AG04449 (cell line): ENCODE data around the gene CLK4.

Experiments
- CTCF ChIA-PET: fragments of 350-600 bp; formaldehyde crosslinking; extraction: SDS; loops from one replicate; lab custom pipeline; 2021; ENCODE audit warnings: antibody characterized with exemption; lab: Yijun Ruan, JAX
- POLR2A ChIA-PET: fragments of 400-600, 350-600 bp; formaldehyde crosslinking; extraction: SDS; loops from one replicate; lab custom pipeline; 2020; ENCODE audit warnings: antibody characterized with exemption, inconsistent platforms; lab: Yijun Ruan, JAX
- DNase-seq: peaks from one replicate; pipeline ENCODE4 v3.0.0-alpha.2; 2010; ENCODE audit warnings: low read depth, low spot score
- H3K4me3 ChIP-seq: 2 replicates; pipeline ENCODE4 v1.5.1; 2011; ENCODE audit warnings: low read depth, mild to moderate bottlenecking, control low read depth, low read length
- CTCF ChIP-seq: IDR thresholded peaks from one replicate; pipeline ENCODE4 v1.5.1; 2011; ENCODE audit warnings: mild to moderate bottlenecking, moderate library complexity, low read length, control low read depth, inconsistent platforms; ENCODE audit not compliant: insufficient read depth; ENCODE audit errors: missing control alignments

Gene CLK4

GRCh38 chr5:178670351-178670885 lies 43.6 kb upstream of the CLK4 start:
- TF ChIP-seq CTCF, result no peak
- DNase-seq, result no peak
- CTCF ChIA-PET, result no interaction called here
- POLR2A ChIA-PET, result no interaction called here
- no peak overlapping the region for H3K4me3 ChIP-seq

- H3K4me3 ChIP-seq, result no peak overlapping the region
- no peak for DNase-seq
- TF ChIP-seq CTCF, result no peak
- ChIA-PET POLR2A (no interaction called here), CTCF (no interaction called here)
Measured at GRCh38 chr5:178668579-178668978, 41.7 kb upstream of the CLK4 start.

GRCh38 chr5:178667688-178668087 lies 40.8 kb upstream of the CLK4 start:
- ChIA-PET POLR2A (interaction anchor here (0.5 kb wide), 1 partner anchor 35 kb away, joined by 3 read pairs; no protein-coding TSS in a partner anchor), CTCF (no interaction called here)
- no peak overlapping the region for H3K4me3 ChIP-seq
- no peak for TF ChIP-seq CTCF
- no peak for DNase-seq

GRCh38 chr5:178667101-178667500 lies 40.3 kb upstream of the CLK4 start:
- no peak for TF ChIP-seq CTCF
- ChIA-PET CTCF (no interaction called here), POLR2A (no interaction called here)
- no peak overlapping the region for H3K4me3 ChIP-seq
- no peak for DNase-seq

GRCh38 chr5:178664141-178664540 lies 37.3 kb upstream of the CLK4 start:
- CTCF ChIA-PET, result no interaction called here
- TF ChIP-seq CTCF, result no peak
- POLR2A ChIA-PET, result no interaction called here
- no peak overlapping the region for H3K4me3 ChIP-seq
- no peak for DNase-seq

GRCh38 chr5:178662541-178662860 lies 35.7 kb upstream of the CLK4 start:
- ChIA-PET CTCF (no interaction called here), POLR2A (no interaction called here)
- no peak for TF ChIP-seq CTCF

More at GRCh38 chr5:178662541-178662860, 35.7 kb upstream of the CLK4 start:
- DNase-seq, result no peak
- H3K4me3 ChIP-seq, result no peak overlapping the region
